Measurements from ENCODE around the gene SLC39A11. TPM values are rescaled to one million over a fixed set of nuclear protein-coding genes. Genes with fewer than 3 reads are reported as not detected.
"Not testable (repeated sequence)": the region's sequence is repeated elsewhere in the genome, so short reads cannot be mapped to it uniquely, and the experiment has no call there.

Gene SLC39A11
- total and polyA plus RNA-seq, 12 donors = 7.0 to 91.4 (median 22.7) TPM

DNA sequence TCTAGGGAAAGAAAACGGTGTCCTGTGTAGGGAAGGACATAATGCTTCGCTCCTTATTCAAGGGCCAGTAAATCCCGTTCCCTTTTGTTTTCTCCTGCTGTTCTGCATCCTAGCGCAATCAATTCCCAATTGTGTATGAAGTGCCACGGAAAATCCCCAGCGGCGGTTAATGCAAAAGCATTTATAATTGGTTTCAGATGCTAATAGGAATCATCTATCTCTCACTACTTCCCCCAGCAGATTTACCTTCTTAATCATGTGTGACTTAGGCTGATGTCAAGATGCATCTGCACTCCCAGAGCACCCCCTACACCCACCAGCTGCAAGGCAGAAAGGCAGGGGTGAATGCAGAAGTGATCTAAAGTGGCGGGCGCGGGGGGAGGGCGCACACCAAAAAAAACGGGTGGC is 39.6 kb upstream of the SLC39A11 start:
- Histone ChIP-seq H3K27me3 (no peaks in the 10 kb centered on the region), H3K36me3 (replicated peaks in 1 of 2) (no peaks in the 10 kb centered on the region), H3K4me3 (no peak overlapping the region), H3K27ac (no peak overlapping the region), H3K4me1 (replicated peaks in 1 of 2) (no peaks in the 10 kb centered on the region), H3K9me3 (replicated peaks in 1 of 3) (no peaks in the 10 kb centered on the region)
- intact Hi-C loops (cut with DNase I) = no loop called here
- TF ChIP-seq, protein P1, sequence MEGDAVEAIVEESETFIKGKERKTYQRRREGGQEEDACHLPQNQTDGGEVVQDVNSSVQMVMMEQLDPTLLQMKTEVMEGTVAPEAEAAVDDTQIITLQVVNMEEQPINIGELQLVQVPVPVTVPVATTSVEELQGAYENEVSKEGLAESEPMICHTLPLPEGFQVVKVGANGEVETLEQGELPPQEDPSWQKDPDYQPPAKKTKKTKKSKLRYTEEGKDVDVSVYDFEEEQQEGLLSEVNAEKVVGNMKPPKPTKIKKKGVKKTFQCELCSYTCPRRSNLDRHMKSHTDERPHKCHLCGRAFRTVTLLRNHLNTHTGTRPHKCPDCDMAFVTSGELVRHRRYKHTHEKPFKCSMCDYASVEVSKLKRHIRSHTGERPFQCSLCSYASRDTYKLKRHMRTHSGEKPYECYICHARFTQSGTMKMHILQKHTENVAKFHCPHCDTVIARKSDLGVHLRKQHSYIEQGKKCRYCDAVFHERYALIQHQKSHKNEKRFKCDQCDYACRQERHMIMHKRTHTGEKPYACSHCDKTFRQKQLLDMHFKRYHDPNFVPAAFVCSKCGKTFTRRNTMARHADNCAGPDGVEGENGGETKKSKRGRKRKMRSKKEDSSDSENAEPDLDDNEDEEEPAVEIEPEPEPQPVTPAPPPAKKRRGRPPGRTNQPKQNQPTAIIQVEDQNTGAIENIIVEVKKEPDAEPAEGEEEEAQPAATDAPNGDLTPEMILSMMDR (IDR thresholded peaks at IDR 0.05) = no peak
- no peak for TF ChIP-seq POLR2A (IDR thresholded peaks at IDR 0.05)
- DNase-seq = no peak
- WGBS, 4 donors = 68 to 81% (median 72%) methylated on average over 11 to 12 of the region's 12 CpGs

DNA sequence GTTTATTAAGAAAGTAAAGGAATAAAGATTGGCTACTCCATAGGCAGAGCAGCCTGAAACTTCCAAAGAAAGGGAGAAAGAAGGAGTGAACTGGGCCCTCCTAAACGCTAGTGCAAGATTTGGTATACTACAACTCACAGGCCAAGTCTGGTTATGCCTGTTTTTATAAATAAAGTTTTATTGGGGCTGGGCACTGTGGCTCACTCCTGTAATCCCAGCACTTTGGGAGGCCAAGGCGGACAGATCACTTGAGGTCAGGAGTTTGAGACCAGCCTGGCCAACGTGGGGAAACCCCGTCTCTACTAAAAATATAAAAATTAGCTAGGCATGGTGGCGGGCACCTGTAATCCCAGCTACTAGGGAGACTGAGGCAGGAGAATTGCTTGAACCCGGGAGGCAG is 39.0 kb upstream of the SLC39A11 start:
- H3K9me3 ChIP-seq (replicated peaks in 1 of 3); H3K4me1 ChIP-seq (replicated peaks in 1 of 2); H3K4me3 ChIP-seq; H3K27ac ChIP-seq; DNase-seq; H3K36me3 ChIP-seq (replicated peaks in 1 of 2); H3K27me3 ChIP-seq; intact Hi-C loops (cut with DNase I): not testable (repeated sequence)
- 87 to 92% (median 90%) methylated on average over 6 of the region's 6 CpGs for WGBS, 4 donors

DNA sequence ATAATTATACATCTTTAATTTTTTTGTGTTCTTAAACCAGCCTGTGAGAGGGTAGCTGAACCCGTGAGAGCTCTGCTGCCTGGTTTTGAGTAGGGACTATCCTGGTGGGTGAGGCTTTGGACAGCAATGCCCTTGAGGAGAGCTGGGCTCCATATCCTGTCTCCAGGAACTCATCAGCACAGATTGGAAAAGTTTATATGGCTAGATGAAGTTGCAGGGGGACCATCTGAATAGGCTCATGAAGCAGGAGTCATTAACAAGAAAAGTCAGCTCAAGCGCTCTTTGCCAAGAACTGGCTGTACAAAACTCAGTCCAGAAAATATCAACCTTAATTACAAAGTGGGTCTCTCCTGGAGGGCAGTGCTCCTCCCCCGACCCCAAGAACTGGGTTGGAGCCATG is 38.5 kb upstream of the SLC39A11 start:
- TF ChIP-seq, protein P1 (IDR thresholded peaks at IDR 0.05) = no peak
- no peak for TF ChIP-seq POLR2A (IDR thresholded peaks at IDR 0.05)
- no peaks in the 10 kb centered on the region for H3K36me3 ChIP-seq (replicated peaks in 1 of 2)
- DNase-seq = no peak
- no peaks in the 10 kb centered on the region for H3K4me1 ChIP-seq (replicated peaks in 1 of 2)
- no peak overlapping the region for H3K4me3 ChIP-seq
- H3K27me3 ChIP-seq = no peaks in the 10 kb centered on the region
- WGBS, 4 donors = 91 to 95% (median 91%) methylated on average over 3 of the region's 3 CpGs
- intact Hi-C loops (cut with DNase I) = no loop called here
- no peaks in the 10 kb centered on the region for H3K9me3 ChIP-seq (replicated peaks in 1 of 3)
- no peak overlapping the region for H3K27ac ChIP-seq

DNA sequence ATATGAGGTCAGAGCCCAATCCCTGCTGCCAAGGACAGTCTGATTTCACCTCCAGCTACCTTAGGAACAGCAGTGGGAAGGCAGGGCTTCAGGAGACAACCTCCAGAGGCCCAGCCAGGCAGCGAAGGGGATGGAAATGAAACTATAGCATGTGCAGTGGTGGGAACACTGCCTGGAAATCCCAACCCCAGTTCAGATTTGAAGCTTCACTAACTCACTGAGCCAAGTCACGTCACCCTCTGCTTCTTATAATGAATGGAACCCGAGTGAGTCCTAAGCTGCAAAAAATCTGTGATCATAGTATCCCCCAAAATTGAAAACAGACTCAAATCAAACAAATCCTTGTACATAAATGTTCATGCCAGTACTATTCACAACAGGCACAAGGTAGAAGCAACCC is 36.0 kb upstream of the SLC39A11 start:
- H3K4me1 ChIP-seq (replicated peaks in 1 of 2) = no peaks in the 10 kb centered on the region
- H3K4me3 ChIP-seq = no peak overlapping the region
- no peak overlapping the region for H3K27ac ChIP-seq
- intact Hi-C loops (cut with DNase I) = no loop called here
- H3K36me3 ChIP-seq (replicated peaks in 1 of 2) = no peaks in the 10 kb centered on the region
- TF ChIP-seq, protein P1 (IDR thresholded peaks at IDR 0.05) = no peak
- no peak for TF ChIP-seq POLR2A (IDR thresholded peaks at IDR 0.05)
- no peaks in the 10 kb centered on the region for H3K9me3 ChIP-seq (replicated peaks in 1 of 3)
- DNase-seq = no peak
- WGBS, 4 donors = 55 to 82% (median 66%) methylated on average over 3 of the region's 3 CpGs
- H3K27me3 ChIP-seq = no peaks in the 10 kb centered on the region

DNA sequence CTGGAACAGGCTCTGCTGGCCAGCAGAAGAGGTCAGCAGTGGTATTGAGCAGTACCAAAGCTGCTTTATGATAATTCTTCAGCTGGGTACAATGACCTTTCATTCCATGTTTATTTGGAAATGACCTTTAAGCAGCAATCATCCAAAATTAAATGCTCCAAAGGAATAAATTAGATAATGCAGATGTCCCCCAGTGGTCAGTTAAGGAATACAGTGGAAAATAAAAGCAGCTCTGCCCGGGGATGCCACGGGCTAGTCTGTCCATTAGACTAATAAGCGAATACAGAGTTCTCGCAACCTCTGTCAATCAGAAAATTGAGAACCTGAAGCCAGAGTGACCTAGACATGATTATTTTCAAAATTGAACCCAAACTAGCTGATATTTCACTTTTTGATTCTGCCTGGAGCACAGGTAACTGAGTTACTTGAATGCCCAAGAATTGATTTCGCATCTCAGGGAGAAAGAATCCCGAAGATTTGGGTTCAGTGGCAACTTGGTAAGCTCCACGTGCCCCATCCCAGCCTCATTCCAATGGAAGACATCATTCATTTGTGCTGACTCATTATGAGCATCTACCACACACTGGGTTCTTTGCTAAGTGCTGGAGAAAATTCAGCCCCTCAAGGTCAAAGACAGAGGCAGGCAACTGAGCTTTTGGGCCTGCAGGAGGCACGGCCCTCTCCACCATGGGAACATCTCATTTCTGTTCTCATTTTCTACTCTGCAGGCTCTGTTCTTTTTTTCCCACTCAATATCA is 34.4 kb upstream of the SLC39A11 start:
- no peak for TF ChIP-seq POLR2A (IDR thresholded peaks at IDR 0.05)
- TF ChIP-seq, protein P1 (IDR thresholded peaks at IDR 0.05) = peak in 1 of 6 experiments; percentile 20
- Histone ChIP-seq H3K36me3 (replicated peaks in 1 of 2) (no peaks in the 10 kb centered on the region), H3K27ac (no peak overlapping the region), H3K9me3 (replicated peaks in 1 of 3) (no peaks in the 10 kb centered on the region), H3K4me3 (no peak overlapping the region), H3K27me3 (no peaks in the 10 kb centered on the region), H3K4me1 (replicated peaks in 1 of 2) (no peaks in the 10 kb centered on the region)
- intact Hi-C loops (cut with DNase I) = no loop called here
- DNase-seq = no peak
- WGBS, 4 donors = 75 to 87% (median 80%) methylated on average over 8 of the region's 8 CpGs
